GM12878 (cell line): ENCODE data around the gene ASPM. TPM values are rescaled to one million over a fixed set of nuclear protein-coding genes. Genes with fewer than 3 reads are reported as not detected.

Experiments
- ATAC-seq: fragments of 200-7000 bp; cut with Tn5 transposase; 3 replicates; pipeline ENCODE4 v1.9.1; 2020; ENCODE audit warnings: mild to moderate bottlenecking, moderate library complexity
- BruUV-seq: library from RNA; stranded (reverse); fragments of 400-500 nt; replicated peaks from 2 replicates; lab custom pipeline; 2021; lab: Mats Ljungman, UMichigan
- CTCF ChIA-PET: fragments of 300-600 bp; sonication (Branson Sonifier 250); formaldehyde crosslinking; extraction: SDS; loops from one replicate; lab custom pipeline; 2021; ENCODE audit warnings: inconsistent platforms; lab: Yijun Ruan, JAX
- POLR2A ChIA-PET: fragments of 350-600 bp; formaldehyde crosslinking; extraction: SDS; loops from one replicate; lab custom pipeline; 2021; ENCODE audit warnings: inconsistent platforms; lab: Charles Lee
- RAD21 ChIA-PET: fragments of 300-600 bp; sonication (Branson Sonifier 250); formaldehyde crosslinking; loops from one replicate; lab custom pipeline; 2023; ENCODE audit warnings: antibody characterized with exemption; ENCODE audit not compliant: unreplicated experiment; lab: Charles Lee
- SMC1A ChIA-PET: fragments of 300-600 bp; sonication (Branson Sonifier 250); formaldehyde crosslinking; loops from one replicate; lab custom pipeline; 2023; ENCODE audit not compliant: unreplicated experiment, uncharacterized antibody; lab: Charles Lee
- DNase-seq: peaks from one replicate; pipeline ENCODE4 v3.0.0-alpha.2; 2011; ENCODE audit warnings: low read depth, low spot score
- FAIRE-seq: peaks from 3 replicates; lab custom pipeline; 2011; peaks lifted over from hg19 to GRCh38; lab: Jason Lieb, UNC
- H2AFZ ChIP-seq: 2 replicates; pipeline ENCODE4 v1.6.0; 2011; ENCODE audit warnings: low read depth, low read length, control low read depth; ENCODE audit not compliant: control insufficient read depth
- H3K27ac ChIP-seq: 2 replicates; pipeline ENCODE4 v1.5.1; 2011; ENCODE audit warnings: control low read depth; ENCODE audit not compliant: control insufficient read depth, insufficient read depth
- H3K27me3 ChIP-seq, 2 experiments: replicated peaks in 1 of 2; 2 replicates each; pipeline versions ENCODE4 v1.6.0 to v1.6.1; 2011; ENCODE audit warnings: low read length in 1 of 2; ENCODE audit not compliant: control insufficient read depth in 2 of 2, insufficient read depth in 2 of 2
- H3K36me3 ChIP-seq, 2 experiments: 2 replicates each; pipeline ENCODE4 v1.5.1; 2011; ENCODE audit warnings: low read length in 1 of 2; ENCODE audit not compliant: control insufficient read depth in 2 of 2, insufficient read depth in 2 of 2
- H3K4me1 ChIP-seq: 2 replicates; pipeline ENCODE4 v1.6.1; 2011; ENCODE audit warnings: mild to moderate bottlenecking, low read length, moderate library complexity, mixed read lengths; ENCODE audit not compliant: control insufficient read depth, insufficient read depth
- H3K4me2 ChIP-seq: 2 replicates; pipeline ENCODE4 v1.6.0; 2011; ENCODE audit warnings: control low read depth; ENCODE audit not compliant: control insufficient read depth, insufficient read depth
- H3K4me3 ChIP-seq: fragments of 200-600 bp; sonication (generic); 2 replicates; pipeline ENCODE4 v1.5.1; 2016
- H3K79me2 ChIP-seq: 2 replicates; pipeline ENCODE4 v1.6.0; 2011; ENCODE audit warnings: low read length; ENCODE audit not compliant: control insufficient read depth, insufficient read depth
- H3K9ac ChIP-seq: 2 replicates; pipeline ENCODE4 v1.8.0; 2011; ENCODE audit warnings: low read length, control low read depth, mixed read lengths; ENCODE audit not compliant: control insufficient read depth, insufficient read depth
- H3K9me3 ChIP-seq: replicated peaks from 3 replicates; pipeline ENCODE4 v1.5.1; 2011; ENCODE audit warnings: mild to moderate bottlenecking, low read length; ENCODE audit not compliant: control insufficient read depth, insufficient read depth
- H4K20me1 ChIP-seq: 2 replicates; pipeline ENCODE4 v1.6.0; 2011; ENCODE audit not compliant: control insufficient read depth, insufficient read depth
- ATF3 ChIP-seq: IDR thresholded peaks from 2 replicates; pipeline ENCODE4 v1.6.1; 2011; ENCODE audit warnings: low read depth, mild to moderate bottlenecking, low read length, moderate library complexity, borderline replicate concordance; ENCODE audit errors: extremely low read depth
- CBFB ChIP-seq: IDR thresholded peaks from 2 replicates; pipeline ENCODE4 v1.6.1; 2016; ENCODE audit warnings: antibody characterized with exemption, low read depth
- NFYB ChIP-seq: IDR thresholded peaks from 2 replicates; pipeline ENCODE4 v1.6.1; 2011; ENCODE audit warnings: low read depth, mild to moderate bottlenecking, low read length, improper control_type of control experiment, moderate library complexity; ENCODE audit not compliant: insufficient read depth
- SRF ChIP-seq, 2 experiments: IDR thresholded peaks; 2 replicates each; pipeline ENCODE4 v1.6.1; 2011; ENCODE audit warnings: low read depth in 2 of 2, low read length in 2 of 2, mild to moderate bottlenecking in 1 of 2, moderate library complexity in 1 of 2
- WGBS: methylation state at CpG from one replicate; pipeline ENCODE4 v1.1.6; 2016; ENCODE audit warnings: low lambda C conversion rate; ENCODE audit not compliant: insufficient replicate concordance, insufficient coverage; ENCODE audit errors: missing lambda C conversion rate; 5-methylcytosine and 5-hydroxymethylcytosine counted together
- in situ Hi-C: fragments of 300-500 bp; cut with MboI; formaldehyde crosslinking; loops from 9 replicates; pipeline ENCODE4 v1.14.3; 2018; ENCODE audit warnings: mixed read lengths
- intact Hi-C: fragments of 100-400 bp; cut with micrococcal nuclease; formaldehyde crosslinking; loops from one replicate; pipeline ENCODE4 v1.14.2; 2022; ENCODE audit not compliant: unreplicated experiment
- polyA plus RNA-seq, 11 experiments: library from polyadenylated mRNA; depleted of rRNA in 4 of 11; unstranded in 6 of 11; stranded (reverse) in 5 of 11; fragments of >200 nt; fragmentation: Nextera tagmentation in 4 of 11; fragmentation: Illumina TruSeq in 1 of 11; extraction: Ambion mirVana in 4 of 11; extraction: Trizol in 1 of 11; gene quantifications; 1 replicate in 1 of 11; 2 replicates in 10 of 11; pipeline versions ENCODE4 v1.2.1 to v1.2.3, GENCODE V29; 2011 to 2016; ENCODE audit warnings: inconsistent platforms in 2 of 11, missing spikeins in 2 of 11, low read depth in 1 of 11
- total RNA-seq, 4 experiments: library from RNA; depleted of rRNA in 3 of 4; stranded (reverse); fragments of >200 nt in 3 of 4; fragmentation: Illumina TruSeq in 1 of 4; extraction: Trizol in 1 of 4; gene quantifications; 2 replicates each; pipeline versions ENCODE4 v1.2.1 to v1.2.3, GENCODE V29; 2013 to 2021

Gene ASPM
- total and polyA plus RNA-seq, 10 of the 15 experiments (the other 5 are each of a cell fraction or from before 2014, with no cell fraction given) = 16.2 to 54.9 (median 26.4) TPM

DNA sequence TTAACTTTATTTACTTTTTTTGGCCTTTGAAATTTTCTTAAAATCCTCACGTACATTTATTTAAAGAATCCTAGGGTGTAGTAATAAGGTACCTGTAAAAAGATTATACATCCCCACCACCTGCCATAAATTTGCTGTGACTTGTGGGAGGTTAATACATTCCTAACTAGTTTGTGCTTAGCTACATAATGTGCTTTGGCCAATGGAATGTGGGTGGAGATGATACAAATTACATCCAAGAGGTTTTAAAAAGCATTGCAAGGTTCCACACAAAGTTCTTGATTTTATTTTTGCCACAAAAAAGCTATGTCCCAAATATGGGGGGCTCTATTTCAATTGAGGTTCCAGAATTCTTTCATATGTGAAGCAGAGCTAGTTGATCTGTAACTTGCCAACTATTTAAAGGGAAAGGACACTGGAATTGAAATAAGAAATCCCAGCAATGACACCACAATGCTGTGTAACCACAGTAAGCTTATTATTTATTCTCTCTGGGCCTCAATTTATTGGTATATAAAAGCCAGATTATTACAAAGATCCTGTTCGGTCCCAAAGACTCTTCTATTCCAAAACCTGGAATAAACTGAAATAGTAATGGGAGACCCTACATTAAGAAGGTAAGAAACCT lies 15.7 kb downstream of the ASPM start:
- no peak overlapping the region for H3K4me3 ChIP-seq
- H3K27ac ChIP-seq = no peak overlapping the region
- no peak for DNase-seq
- BruUV-seq = no TSS peak
- no peaks in the 10 kb centered on the region for H3K27me3 ChIP-seq
- POLR2A ChIA-PET = no interaction called here
- SMC1A ChIA-PET = interaction anchor here (1.4 kb wide), 1 partner anchor 13 kb away, joined by 3 read pairs; no protein-coding TSS in a partner anchor
- H3K4me1 ChIP-seq = no peaks in the 10 kb centered on the region
- in situ Hi-C loops = no loop called here
- H3K9ac ChIP-seq = no peak overlapping the region
- ATAC-seq = no peak
- CTCF ChIA-PET = interaction anchor here (0.8 to 1.6 kb wide), 2 partner anchors 9 to 12 kb away, joined by 3 read pairs; no protein-coding TSS in a partner anchor
- H3K36me3 ChIP-seq = peaks cover 0 to 6% of the 10 kb centered on the region in 2 experiments; a peak in 2 of 4 replicates
- no peak overlapping the region for H3K4me2 ChIP-seq
- no peak for FAIRE-seq
- intact Hi-C loops = no loop called here
- no peaks in the 10 kb centered on the region for H3K9me3 ChIP-seq
- TF ChIP-seq SRF (IDR thresholded peaks at IDR 0.05; ENCODE audit: low read depth in 2 of 2, low read length in 2 of 2) = no peak
- 100% methylated on average over 2 of the region's 2 CpGs for WGBS
- RAD21 ChIA-PET = no interaction called here
- no peak overlapping the region for H2AFZ ChIP-seq
- H3K79me2 ChIP-seq = no peaks in the 10 kb centered on the region
- H4K20me1 ChIP-seq = no peaks in the 10 kb centered on the region

DNA sequence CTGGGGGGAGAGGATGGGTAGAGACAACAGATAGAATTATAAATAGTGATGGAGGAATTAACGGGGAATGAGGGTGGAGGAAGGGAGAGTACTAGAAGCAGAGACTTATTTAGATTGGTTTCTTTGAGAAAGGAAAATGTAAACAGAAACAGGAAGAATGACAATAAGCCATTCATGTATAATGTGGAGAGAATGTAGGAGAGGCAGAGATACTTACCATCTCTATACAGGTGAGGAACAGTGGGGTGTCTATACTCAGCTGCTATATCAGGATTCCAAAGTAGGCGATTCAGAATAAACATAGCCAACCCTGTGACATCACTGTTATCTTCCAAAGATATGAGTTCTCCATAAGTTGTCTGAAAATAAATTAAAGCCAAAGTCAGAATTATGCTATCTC lies 16.8 kb downstream of the ASPM start:
- H3K36me3 ChIP-seq = peaks cover 0 to 3% of the 10 kb centered on the region in 2 experiments; a peak in 2 of 4 replicates
- H3K9me3 ChIP-seq = no peaks in the 10 kb centered on the region
- POLR2A ChIA-PET = no interaction called here
- H3K4me3 ChIP-seq = no peak overlapping the region
- H2AFZ ChIP-seq = no peak overlapping the region
- WGBS = 100% methylated on average over 2 of the region's 2 CpGs
- H3K79me2 ChIP-seq = no peaks in the 10 kb centered on the region
- ATAC-seq = no peak
- no peaks in the 10 kb centered on the region for H3K27me3 ChIP-seq
- no peak for TF ChIP-seq ATF3
- TF ChIP-seq CBFB = no peak
- TF ChIP-seq NFYB = no peak
- TF ChIP-seq, all 136 proteins: peak for 0
- H4K20me1 ChIP-seq = no peaks in the 10 kb centered on the region
- in situ Hi-C loops = no loop called here
- CTCF ChIA-PET = no interaction called here
- no peaks in the 10 kb centered on the region for H3K4me1 ChIP-seq
- DNase-seq = no peak
- no TSS peak for BruUV-seq
- SMC1A ChIA-PET = no interaction called here
- no peak overlapping the region for H3K27ac ChIP-seq
- H3K4me2 ChIP-seq = no peak overlapping the region
- no peak overlapping the region for H3K9ac ChIP-seq
- FAIRE-seq = no peak
- RAD21 ChIA-PET = no interaction called here
- intact Hi-C loops = no loop called here
